ENCODE data around the gene ENTPD1. TPM values are rescaled to one million over a fixed set of nuclear protein-coding genes. Genes with fewer than 3 reads are reported as not detected.
"Not testable (repeated sequence)": the region's sequence is repeated elsewhere in the genome, so short reads cannot be mapped to it uniquely, and the experiment has no call there.

The ENTPD1 gene, protein sequence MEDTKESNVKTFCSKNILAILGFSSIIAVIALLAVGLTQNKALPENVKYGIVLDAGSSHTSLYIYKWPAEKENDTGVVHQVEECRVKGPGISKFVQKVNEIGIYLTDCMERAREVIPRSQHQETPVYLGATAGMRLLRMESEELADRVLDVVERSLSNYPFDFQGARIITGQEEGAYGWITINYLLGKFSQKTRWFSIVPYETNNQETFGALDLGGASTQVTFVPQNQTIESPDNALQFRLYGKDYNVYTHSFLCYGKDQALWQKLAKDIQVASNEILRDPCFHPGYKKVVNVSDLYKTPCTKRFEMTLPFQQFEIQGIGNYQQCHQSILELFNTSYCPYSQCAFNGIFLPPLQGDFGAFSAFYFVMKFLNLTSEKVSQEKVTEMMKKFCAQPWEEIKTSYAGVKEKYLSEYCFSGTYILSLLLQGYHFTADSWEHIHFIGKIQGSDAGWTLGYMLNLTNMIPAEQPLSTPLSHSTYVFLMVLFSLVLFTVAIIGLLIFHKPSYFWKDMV
- 10 to 100 TPM in 1 of 2 donors, 1 to 10 TPM in 1; 5.8 to 14.4 TPM for total RNA-seq
- long read RNA-seq, partial matches to known transcripts, result 4 of 9 reads
- long read RNA-seq, other reads (novel, unspliced or antisense), result 1 of 9 reads

DNA sequence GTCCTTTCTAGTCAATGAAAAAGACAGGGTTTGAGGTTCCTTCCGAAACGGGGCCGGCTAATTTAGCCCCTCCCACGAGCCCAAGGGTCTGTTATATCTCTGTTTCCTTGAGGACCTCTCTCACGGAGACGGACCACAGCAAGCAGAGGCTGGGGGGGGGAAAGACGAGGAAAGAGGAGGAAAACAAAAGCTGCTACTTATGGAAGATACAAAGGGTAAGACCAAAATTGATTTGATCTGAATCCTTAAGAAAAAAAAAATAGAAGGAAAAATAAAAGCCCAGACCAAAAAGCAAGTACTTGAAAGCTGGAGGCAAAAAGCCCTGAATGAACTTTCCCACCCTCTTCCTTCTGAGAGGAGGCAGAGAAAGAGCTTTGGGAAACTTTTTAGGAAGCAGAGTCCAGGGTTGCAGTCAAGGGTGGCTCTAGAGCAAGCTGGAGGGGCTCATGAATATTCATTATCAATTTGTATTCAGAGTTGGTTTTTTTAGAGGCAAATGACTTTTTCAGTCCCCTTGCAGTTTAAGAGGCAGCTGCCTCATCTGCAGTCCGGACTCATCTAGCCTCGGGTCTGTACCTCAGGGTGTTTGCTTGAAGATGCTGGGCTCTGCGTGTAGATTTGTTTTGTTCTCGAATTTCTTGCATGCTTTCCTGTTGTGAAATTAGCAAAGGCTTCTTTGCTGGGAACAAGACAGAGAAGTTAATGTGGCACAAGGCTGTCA lies at the start of gene ENTPD1:
Gene ENTPD1 (plus strand): TSS at position 123 of the 721 bp plus-strand sequence. CDS start 77 bp downstream, at position 200.
- ATAC-seq (no peak), DNase-seq (peak in 1 of 2 donors; percentile 36)
- intact Hi-C loops (cut with DNase I, micrococcal nuclease), result no loop called here

DNA sequence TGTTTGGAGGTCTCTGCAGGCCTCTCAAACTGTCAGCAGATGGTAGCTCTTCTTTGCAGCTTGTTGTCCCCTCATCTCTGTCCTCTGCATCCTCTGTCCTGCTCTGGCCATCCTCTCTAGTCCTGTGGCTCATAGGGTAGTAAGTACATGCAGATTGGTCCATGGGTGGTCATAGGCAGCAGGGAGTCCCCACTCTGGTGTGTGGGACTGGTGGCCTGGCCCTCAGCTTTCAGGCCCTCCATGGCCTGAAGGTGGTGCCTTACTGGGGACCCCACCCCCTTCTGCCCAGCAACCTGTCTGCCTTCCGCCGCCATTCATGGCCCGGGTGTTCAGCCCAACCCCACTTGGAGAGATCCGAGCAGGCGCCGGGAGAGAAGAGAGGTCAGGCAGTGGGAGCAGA lies 49.4 kb upstream of the ENTPD1 start:
- ATAC-seq (no peak), DNase-seq (no peak)
- intact Hi-C loops (cut with DNase I, micrococcal nuclease), result no loop called here

DNA sequence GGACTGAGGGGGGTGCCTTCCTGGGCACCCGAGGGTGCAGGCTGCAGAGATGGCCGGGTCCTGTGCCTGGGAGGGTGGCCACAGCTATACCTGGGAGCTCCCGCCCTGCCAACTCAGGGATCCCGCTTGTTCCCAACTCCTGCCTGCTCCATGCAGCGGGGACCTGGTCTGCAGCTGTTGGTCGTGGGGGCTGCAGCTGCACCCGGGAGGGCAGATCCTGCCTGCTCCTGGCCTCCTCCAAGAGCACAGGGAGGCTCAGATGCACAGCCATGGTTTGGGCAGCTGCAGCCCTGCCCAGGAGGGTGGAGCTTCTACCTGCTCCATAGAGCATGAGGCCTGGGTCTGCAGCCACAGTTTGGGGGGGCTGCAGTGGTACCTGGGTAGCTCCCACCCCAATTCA lies 49.0 kb upstream of the ENTPD1 start:
- ATAC-seq (no peak), DNase-seq (no peak)
- intact Hi-C loops (cut with DNase I, micrococcal nuclease), result no loop called here

DNA sequence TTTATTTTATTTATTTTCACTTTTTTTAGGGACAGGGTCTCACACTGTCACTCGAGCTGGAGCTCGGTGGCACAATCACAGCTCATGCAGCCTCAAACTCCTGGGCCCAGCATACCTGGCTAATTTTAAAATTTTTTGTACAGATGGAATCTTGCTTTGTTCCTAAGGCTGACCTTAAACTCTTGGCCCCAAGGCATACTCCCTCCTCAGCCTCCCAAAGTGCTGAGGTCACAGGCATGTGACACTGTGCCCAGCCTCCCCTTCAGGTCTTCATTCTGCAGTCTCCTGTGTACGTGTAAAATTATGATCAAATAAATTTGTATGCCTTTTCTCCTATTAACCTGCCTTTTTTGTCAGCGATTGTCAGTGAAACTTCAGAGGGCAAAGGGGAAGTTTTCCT lies 44.5 kb upstream of the ENTPD1 start:
- ATAC-seq, result no peak
- intact Hi-C loops (cut with DNase I, micrococcal nuclease), result no loop called here

DNA sequence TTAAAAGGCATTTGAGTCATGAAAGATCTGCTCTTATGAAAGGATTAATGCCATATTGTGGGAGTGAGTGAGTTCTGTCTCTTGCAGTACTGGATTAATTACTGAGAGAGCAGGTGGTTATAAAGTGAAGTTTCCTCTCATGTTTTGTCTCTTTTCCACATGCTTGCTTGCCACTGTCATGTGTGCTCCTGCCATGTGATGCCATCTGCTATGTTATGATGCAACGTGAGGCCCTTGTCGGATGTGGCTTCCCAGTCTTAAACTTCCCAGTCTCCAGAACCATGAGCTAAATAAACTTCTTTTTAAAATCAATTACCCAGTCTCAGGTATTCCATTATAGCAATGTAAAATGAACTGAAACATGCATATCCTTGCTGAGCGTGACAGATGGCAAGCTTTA lies 39.5 kb upstream of the ENTPD1 start:
- DNase-seq (no peak), ATAC-seq (no peak)
- intact Hi-C loops (cut with DNase I, micrococcal nuclease), result no loop called here

More for the DNA sequence above, 44.5 kb upstream of the ENTPD1 start:
- no peak for DNase-seq

DNA sequence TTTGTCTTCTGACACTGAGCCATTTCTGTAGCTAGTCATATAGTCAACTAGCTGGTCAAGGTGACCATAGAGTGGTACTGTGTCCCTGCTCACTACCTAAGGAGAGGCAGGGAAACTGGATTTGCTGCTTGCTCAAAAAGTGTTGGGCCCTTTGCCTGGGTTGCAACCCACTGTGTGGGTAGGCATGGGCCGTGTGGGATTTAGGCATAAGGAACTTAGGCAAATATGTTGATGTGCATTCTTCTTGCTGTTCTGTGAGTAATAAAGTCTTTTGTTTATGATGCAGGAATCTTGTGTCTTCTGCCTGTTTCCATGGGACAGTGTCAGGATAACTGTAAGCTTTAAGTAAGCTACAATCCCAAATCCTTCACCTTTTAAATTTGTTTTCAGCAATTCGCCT lies 39.1 kb upstream of the ENTPD1 start:
- intact Hi-C loops (cut with DNase I, micrococcal nuclease), result no loop called here
- DNase-seq (no peak), ATAC-seq (no peak)

DNA sequence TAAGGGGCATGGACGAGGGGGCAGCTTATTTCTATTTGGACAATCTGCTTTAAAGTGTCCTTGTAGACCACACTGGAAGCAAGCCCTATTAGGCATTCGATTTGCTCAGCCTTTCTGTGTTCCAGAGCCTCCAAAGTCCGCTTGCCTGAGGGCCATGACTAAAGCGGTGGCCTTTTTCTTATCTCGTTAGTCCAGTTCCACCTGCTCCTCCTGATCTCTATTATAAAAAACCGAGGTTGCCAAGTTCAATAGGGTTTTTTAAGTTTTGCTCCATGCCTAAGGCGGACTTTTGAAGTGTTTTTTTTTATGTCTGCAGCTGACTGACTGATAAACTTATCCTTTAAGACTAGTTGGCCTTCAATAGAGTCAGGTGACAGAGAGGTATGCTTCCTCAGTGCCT lies 35.2 kb upstream of the ENTPD1 start:
- not testable (repeated sequence) for DNase-seq

DNA sequence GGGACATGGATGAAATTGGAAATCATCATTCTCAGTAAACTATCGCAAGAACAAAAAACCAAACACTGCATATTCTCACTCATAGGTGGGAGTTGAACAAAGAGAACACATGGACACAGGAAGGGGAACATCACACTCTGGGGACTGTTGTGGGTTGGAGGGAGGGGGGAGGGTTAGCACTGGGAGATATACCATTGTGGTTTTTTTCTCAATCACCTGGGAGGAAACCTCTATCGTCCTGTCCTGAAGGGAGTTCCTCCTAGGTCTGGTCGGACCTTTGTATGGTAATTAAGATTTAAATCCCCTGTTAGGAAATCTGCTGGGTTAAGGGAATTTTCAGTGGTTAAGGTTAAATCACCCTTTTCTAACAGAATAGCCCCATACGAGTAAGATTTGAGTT lies 33.5 kb upstream of the ENTPD1 start:
- ATAC-seq; intact Hi-C loops (cut with DNase I, micrococcal nuclease); DNase-seq: not testable (repeated sequence)

More for the DNA sequence above, 35.2 kb upstream of the ENTPD1 start:
- intact Hi-C loops (cut with DNase I, micrococcal nuclease); ATAC-seq: not testable (repeated sequence)

DNA sequence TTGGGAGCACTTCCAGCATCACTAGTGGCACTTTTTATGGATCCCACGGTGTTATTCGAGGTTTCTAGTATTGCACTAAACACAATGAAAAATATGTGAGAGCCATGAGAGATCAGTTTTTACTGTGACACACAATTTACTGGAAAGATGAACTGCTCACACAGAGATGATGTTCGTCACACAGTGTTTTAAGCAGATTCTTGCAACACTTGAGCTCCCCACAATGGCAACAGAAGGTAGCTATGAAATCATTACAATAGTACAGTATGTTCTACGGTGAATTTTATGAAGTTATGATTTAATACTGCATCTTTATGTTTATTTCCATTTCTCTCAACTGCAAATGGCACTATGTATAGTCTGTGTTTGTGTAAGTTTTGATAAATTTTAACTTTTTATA lies 27.4 kb upstream of the ENTPD1 start:
- DNase-seq, result no peak
- intact Hi-C loops (cut with DNase I, micrococcal nuclease), result no loop called here
- ATAC-seq, result no peak

DNA sequence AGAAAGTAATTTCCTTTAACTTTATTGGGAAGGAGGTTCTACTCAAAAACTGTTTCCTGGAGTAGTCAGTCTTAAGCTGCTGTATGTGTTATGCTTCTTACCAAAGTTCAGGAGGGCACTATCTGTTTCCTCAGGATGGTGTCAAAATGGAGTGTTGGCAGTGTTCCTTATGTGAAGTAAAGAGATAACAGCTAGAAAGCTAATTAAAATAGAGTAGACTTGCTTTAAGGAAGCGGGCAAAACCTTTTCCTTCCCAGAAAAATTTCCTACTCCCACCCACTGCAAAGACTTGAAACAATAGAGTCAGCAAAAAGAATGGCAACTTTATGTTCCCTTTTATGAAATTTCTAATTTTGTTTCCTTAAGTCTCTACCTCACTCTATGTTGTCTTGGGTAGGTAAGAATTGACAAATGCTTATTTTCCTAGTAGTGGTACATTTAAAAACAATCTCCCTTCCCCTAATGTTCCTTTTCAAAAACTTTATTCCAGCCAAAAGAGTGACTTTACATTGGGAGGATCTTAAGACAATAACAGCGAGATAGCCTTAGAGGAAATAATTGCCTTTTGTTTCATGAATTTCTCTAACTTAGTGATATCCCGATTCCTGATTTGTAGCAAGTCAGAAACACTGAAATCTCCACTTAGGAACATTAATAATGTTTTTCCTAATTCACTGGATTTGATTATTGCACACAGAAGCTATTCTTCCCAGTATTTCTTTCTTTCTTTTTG lies 26.5 kb upstream of the ENTPD1 start:
- DNase-seq (no peak), ATAC-seq (peak; percentile 48)
- intact Hi-C loops (cut with DNase I, micrococcal nuclease), result no loop called here

DNA sequence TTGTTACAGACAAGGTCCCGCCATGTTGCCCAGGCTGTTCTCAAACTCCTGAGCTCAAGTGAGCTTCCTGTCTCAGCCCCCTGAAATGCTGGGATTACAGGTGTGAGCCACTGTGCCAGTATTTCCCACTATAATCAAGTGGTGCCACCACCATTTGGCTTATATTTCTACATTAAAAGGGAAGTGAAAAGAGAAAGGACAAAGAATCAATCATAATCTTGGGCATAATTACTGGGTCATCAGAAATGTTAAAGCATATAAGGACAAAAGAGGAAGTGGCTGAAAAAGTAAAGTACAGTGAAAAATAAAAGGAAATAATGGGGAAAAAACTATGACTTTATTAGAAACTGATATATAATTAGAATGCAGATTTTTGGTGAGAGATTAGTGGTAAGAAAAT lies 25.7 kb upstream of the ENTPD1 start:
- no peak for ATAC-seq
- intact Hi-C loops (cut with DNase I, micrococcal nuclease), result no loop called here
- DNase-seq, result no peak

DNA sequence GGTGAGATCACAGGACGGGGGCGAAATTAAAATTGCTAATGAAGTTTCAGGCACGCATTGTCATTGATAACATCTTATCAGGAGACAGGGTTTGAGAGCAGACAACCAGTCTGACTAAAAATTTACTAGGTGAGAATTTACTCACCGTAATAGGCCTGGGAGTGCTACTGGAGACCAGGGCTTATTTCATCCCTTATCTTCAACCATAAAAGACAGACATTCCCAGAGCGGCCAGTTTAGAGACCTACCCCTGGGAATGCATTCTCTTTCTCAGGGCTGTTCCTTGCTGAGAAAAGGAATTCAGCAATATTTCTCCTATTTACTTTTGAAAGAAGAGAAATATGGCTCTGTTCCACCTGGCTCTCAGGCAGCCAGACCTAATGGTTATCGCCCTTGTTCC lies 23.1 kb upstream of the ENTPD1 start:
- intact Hi-C loops (cut with DNase I, micrococcal nuclease); DNase-seq; ATAC-seq: not testable (repeated sequence)

DNA sequence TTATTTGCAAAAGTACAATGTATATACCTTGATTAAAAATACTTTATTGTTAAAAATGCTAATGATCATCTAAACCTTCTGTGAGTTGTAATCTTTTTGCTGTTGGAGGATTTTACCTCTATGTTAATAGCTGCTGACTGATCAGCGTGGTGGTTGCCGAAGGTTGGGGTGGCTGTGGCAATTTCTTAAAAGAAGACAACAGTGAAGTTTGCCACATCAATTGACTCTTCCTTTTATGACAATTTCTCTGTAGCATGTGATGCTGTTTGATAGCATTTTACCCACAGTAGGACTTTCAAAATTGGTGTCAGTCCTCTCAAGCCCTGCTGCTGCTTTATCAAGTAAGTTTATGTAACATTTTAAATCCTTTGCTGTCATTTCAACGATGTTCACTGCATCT lies 16.9 kb upstream of the ENTPD1 start:
- intact Hi-C loops (cut with DNase I, micrococcal nuclease), result no loop called here
- ATAC-seq, result no peak
- DNase-seq, result no peak

DNA sequence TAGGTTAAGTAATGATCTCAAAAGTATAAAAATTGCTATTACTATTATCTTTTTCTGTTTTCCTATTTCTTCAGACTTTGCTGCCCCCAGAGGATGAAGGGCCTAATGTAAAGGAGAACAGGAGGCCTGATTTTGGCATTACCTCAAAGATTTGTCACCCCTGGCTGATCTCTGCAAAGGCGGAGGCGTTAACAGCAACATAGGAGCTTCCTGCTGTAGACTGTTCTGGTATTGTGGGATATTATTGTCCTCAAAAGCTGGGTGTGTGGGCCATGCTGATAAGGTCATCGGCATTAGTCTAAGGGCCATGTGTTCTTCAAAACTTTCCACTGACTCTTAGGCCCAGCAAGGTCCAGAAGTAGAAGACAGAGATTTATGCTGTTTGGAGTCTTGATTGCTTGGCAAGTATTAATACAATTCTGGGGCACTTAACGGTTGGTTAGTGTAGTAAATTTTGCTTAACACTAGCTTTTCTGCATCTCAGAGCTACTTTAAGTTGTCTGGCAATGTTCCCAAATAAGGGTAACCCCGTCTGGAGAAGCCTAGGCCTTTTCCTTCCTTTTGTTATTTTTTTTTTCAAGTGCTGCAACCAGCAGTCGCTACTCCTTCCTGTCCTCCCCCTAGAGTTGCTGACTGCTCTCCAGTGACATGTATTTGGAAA lies 14.0 kb upstream of the ENTPD1 start:
- ATAC-seq (peak; percentile 86), DNase-seq (peak; percentile 15 to 28)

DNA sequence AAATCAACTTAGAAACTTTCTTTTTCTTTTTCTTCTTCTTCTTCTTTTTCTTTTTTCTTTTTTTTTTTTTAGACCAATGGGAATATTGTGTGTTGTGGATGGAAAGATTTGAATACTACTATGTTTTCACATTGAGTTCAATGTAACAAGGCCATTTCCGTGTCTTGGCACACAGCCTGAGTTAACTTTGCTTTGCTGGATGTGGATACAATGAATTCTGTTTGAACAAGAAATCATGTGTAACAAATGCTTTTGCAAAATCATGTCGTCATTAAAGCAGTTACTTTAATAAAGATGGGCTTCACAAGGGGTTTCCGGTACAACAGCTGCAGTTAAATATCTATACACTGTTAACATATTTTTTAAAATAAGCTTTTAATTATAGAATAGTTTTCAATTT lies 13.5 kb upstream of the ENTPD1 start:
- intact Hi-C loops (cut with DNase I, micrococcal nuclease), result no loop called here
- DNase-seq (peak; percentile 54 to 60), ATAC-seq (peak; percentile 94)

More for the DNA sequence above, 14.0 kb upstream of the ENTPD1 start:
- intact Hi-C loops (cut with DNase I, micrococcal nuclease), result no loop called here

DNA sequence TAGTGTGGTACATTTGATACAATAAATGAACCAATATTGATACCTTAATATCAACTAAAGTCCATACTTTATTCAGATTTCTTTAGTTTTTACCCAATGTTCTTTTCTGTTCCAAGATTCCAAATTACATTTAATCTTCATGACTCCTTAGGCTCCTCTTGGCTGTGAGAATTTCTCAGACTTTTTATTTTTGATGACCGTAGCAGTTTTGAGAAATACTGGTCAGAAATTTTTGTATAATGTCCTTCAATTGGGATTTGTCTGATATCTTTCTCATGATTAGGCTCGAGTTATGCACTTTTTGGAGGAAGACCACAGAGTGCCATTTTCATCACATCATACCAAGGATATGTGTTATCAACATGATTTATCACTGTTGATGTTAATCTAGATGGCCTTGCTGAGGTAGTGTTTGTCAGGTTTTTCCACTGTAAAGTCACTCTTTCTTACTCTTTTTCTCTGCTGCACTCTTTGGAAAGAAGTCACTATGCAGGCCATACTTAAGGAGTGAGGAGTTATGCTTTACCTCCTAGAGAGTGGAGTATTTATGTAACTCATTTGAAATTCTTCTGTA lies 12.9 kb upstream of the ENTPD1 start:
- DNase-seq (no peak), ATAC-seq (no peak)
- intact Hi-C loops (cut with DNase I, micrococcal nuclease), result no loop called here

DNA sequence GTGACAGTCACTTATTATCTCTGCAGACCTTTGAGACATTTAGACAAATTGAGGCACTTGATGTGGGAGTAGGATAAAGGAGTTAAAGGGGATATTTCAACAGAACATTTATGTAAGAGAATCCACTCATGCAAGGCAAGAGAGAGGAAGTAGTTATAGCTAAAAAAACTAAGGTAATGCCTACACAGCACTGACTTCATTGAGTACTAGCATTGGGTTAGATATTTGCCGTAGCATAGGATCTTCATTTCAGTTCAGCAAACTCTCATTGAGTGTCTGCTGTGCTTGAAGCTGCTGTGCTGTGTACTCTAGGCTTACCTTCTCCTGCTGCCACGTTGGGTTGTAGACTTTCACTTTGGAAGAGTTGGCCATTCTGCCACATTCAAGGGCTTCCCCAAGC lies 10.5 kb upstream of the ENTPD1 start:
- intact Hi-C loops (cut with DNase I, micrococcal nuclease), result no loop called here
- DNase-seq, result no peak
- ATAC-seq, result no peak

DNA sequence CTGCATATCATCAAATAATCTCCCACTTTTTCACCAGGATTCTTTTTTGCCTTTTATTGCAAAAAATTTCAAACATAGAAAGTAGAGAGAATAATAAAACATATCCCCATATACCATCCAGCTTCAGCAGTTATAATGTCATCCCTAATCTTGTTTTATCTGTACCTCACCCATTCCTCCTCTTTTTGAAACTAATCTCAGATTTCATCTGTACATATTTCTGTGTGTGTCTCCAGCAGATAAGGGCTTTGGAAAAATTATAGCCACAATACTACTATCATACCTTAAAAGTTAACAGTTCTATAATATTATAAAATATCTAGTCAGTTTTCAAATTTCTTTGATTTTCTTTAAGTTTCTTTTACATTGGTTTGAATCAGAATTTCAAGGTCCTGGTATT lies 7.6 kb upstream of the ENTPD1 start:
- intact Hi-C loops (cut with DNase I, micrococcal nuclease), result no loop called here
- DNase-seq (no peak), ATAC-seq (no peak)
